ENCODE results near the gene MRPS18B.
A peak's percentile ranks its signal among the peaks of the same experiment; 100 is the strongest.
"Not testable (repeated sequence)": the region's sequence is repeated elsewhere in the genome, so short reads cannot be mapped to it uniquely, and the experiment has no call there.

Gene MRPS18B

DNA sequence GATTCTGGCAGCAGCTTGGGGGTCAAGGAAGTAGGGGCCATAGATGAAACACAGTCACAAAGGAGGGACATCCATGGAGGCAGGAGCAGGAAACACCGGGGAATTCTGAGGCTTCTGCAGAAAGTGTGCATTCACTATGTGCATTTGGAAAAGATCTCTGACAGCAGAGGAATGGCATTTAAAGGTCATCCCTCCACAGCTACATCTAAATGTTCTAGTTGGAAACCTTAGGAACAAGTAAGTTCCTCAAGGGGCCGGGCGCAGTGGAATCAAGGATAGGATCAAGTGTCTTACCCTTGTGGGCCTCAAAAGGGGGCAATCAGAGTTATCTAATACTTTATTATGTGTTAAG lies 38.1 kb downstream of the MRPS18B start:
- TF ChIP-seq, protein P1, sequence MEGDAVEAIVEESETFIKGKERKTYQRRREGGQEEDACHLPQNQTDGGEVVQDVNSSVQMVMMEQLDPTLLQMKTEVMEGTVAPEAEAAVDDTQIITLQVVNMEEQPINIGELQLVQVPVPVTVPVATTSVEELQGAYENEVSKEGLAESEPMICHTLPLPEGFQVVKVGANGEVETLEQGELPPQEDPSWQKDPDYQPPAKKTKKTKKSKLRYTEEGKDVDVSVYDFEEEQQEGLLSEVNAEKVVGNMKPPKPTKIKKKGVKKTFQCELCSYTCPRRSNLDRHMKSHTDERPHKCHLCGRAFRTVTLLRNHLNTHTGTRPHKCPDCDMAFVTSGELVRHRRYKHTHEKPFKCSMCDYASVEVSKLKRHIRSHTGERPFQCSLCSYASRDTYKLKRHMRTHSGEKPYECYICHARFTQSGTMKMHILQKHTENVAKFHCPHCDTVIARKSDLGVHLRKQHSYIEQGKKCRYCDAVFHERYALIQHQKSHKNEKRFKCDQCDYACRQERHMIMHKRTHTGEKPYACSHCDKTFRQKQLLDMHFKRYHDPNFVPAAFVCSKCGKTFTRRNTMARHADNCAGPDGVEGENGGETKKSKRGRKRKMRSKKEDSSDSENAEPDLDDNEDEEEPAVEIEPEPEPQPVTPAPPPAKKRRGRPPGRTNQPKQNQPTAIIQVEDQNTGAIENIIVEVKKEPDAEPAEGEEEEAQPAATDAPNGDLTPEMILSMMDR (conservative IDR thresholded peaks at IDR 0.05) = no peak
- no peak overlapping the region for H3K27ac ChIP-seq

DNA sequence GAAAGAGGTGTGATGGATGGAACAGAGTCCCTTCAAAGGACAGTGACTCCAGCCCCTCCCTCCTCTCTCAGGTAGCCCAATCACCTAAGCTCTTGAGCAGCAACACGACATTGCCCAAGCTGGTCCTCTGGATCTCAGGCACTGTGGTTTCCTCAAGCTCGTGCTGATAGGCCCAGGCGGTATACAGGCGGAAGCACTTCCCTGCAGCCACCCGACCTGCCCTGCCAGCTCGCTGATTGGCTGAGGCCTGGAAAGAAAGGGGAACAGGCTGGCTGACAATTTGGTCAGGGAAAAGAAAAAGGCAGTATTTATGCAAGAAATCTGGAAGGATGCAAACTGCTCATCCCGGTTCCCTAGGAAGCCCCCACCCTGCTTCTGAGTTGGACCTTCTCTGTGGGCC lies 38.9 kb downstream of the MRPS18B start:
- TF ChIP-seq, protein P1 (conservative IDR thresholded peaks at IDR 0.05) = no peak
- H3K27ac ChIP-seq = no peak overlapping the region

DNA sequence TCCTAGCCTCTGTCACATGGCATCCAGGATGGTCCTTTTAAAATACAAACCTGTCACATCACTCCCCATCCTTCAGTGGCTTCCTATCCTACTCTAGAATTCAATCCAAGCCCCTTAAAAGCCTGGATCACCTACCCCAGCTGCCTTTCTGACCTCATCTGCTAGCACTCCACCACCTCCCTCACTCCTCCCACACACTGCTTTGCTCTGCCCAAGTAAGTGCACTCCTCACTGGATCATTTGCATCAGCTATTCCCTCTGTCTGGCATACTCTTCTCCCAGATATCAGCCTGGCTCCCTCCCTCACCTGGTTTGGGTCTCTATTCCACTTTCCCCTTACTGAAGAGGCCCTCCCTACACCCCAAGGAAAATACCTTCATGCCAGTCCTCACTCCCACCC lies 39.8 kb downstream of the MRPS18B start:
- TF ChIP-seq, protein P1 (conservative IDR thresholded peaks at IDR 0.05) = no peak
- H3K27ac ChIP-seq = no peak overlapping the region

DNA sequence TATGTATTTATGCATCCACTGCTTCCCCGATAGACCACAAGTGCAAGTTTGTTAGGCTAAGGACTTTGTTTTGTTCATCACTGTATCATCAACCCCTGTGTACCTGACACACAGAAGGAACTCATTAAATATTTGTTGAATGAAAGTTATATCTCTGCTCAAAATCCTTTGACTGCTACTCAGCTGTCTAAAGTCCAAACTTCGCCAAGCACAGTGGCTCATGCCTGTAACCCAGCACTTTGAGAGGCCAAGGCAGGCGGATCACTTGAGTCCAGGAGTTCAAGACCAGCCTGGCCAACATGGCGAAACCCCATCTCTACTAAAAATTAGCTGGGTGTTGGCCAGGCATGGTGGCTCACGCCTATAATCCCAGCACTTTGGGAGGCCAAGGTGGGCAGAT lies 40.3 kb downstream of the MRPS18B start:
- not testable (repeated sequence) for H3K27ac ChIP-seq

DNA sequence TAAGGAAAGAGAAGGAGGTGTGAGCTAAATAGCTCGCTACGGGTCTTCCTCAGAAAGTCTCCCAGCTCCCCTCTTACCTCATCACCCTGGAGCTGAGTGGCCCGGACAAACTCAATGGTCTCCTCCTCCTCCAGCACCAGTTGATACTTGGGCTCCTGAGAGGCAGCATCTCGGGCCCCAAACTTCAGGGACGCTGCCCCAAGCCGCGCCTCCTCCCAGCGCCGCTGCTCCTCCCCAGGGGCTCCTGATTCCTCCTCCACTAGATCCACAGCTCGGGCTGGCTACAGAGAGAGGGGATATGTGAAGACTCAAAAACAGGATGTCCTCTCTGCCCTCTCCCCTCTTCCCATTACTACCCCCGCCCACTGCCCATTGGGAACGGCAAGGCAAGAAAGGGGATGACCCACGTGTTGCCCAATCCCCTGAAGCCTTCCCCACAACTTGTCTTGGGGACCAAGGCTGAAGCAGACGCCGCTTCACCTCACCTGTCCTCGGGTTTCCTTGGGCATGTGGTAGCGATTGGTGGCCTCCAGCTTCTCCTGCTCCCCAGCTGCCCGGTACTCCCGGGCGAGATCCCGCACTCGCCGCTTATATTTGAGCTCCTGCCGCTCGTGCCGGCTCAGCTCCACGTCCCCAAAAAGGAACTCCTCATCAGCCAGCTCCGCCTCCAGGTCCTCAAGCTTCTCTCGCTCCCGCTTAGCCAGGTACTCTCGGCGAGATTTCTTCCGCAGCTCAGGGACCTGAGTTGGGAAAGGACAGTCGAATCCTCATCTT lies 47.5 kb downstream of the MRPS18B start:
- TF ChIP-seq, protein P1 (conservative IDR thresholded peaks at IDR 0.05) = no peak
- H3K27ac ChIP-seq = no peak overlapping the region

DNA sequence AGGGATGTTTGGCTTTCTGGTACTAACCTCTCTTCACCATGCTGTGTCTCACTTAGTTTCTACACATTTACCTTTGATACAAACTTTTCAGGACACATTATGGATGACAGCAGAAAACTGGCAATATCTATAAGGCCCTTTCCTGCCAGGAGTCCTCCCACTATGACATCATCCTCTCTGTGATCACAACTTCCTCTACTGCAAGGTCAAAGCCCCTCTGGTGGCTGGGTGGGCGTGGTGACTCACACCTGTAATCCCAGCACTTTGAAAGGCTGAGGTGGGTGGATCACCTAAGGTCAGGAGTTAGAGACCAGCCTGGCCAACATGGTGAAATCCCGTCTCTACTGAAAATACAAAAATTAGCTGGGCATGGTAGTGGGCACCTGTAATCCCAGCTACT lies 48.7 kb downstream of the MRPS18B start:
- not testable (repeated sequence) for H3K27ac ChIP-seq

DNA sequence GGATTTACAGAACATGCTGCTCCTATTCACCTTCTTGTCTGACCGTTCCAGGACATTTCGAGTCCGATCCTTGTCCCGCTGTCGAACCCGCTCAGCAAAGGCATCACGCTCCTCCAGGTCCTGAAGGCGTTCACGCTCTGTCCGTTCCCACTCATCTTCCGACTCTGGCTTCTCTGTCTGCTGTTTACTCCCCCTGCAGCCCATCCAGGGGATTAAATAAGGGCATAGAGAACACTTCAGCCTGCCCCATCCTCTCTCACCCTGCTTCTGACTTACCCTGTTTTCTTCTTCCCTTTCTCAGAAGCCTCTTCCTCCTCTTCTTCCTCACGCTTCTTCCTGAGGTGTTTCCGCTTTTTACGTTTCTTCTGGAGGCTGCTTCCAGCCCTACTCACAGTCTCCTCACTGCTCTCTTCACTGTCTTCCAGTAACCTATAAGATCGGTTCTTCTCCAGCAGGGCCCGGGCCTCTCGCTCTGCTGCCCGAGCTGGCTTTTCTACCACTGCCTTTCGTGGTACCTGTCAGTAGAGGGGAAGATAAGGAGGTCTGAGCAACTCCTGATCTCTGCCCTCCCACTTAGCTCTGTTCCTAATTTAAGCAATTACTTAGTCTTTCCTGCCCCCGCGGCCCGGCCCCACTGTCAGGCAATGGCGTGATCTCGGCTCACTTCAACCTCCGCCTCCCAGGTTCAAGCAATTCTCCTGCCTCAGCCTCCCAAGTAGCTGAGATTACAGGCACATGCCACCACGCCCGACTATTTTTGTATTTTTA lies 53.3 kb downstream of the MRPS18B start:
- TF ChIP-seq, protein P1 (conservative IDR thresholded peaks at IDR 0.05) = peak; percentile 29; the same call in 1 of the 2 replicates
- H3K27ac ChIP-seq = peak overlapping the region; percentile 72; the same call in 1 of the 2 replicates

DNA sequence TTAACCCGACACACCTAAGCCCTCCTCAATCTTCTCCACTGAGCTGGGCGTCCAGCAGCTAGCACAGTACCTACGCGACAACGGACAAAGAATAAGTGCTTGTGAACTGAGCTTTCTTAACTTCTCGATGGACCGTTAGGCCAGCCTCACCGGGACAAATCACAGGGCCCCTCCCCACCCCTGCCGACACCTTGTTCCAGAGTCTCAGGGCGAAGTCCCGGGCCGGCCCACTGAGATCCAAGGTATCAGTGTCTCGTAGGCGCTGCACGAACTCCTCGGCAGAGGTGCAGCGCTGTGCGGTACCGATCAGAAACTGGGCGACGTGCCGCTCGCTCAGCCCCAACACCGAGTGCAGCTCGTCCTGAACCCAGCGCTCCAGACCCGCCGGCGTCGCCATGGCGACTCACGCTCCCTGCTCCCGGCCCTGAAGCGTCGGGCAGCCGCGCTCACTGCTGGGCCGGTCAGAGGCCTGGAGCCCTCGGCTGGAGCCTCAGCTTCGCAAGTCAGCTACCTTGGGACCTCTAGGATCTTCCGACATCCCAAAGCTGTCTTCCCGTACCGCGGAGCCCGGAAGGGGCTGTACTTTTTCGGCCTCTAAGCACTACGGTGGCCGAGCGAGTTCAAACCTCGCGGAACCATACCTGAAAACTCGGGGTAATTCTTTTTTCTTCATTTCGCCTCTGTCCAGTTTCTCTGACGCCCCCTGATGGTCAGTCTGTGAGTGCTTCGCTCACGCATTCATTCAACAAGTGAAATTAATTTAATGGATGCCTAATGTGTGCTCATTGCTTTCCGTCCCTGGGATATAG lies 55.0 kb downstream of the MRPS18B start, which contains the start of gene DHX16:
Gene DHX16 (minus strand): TSS at position 562 of the 809 bp plus-strand sequence. CDS start 165 bp downstream, at position 397.
- peak within 1 kb of the TSS; percentile 72 for H3K27ac ChIP-seq
- TF ChIP-seq, protein P1 (conservative IDR thresholded peaks at IDR 0.05) = peak; percentile 90

Measured in VCaP (cell line).